ENCODE measurements around the gene SERPINB8.

Gene SERPINB8

GRCh38 chr18:64037812-64038414, 68.0 kb downstream of the SERPINB8 start:
- TF ChIP-seq, protein P1, sequence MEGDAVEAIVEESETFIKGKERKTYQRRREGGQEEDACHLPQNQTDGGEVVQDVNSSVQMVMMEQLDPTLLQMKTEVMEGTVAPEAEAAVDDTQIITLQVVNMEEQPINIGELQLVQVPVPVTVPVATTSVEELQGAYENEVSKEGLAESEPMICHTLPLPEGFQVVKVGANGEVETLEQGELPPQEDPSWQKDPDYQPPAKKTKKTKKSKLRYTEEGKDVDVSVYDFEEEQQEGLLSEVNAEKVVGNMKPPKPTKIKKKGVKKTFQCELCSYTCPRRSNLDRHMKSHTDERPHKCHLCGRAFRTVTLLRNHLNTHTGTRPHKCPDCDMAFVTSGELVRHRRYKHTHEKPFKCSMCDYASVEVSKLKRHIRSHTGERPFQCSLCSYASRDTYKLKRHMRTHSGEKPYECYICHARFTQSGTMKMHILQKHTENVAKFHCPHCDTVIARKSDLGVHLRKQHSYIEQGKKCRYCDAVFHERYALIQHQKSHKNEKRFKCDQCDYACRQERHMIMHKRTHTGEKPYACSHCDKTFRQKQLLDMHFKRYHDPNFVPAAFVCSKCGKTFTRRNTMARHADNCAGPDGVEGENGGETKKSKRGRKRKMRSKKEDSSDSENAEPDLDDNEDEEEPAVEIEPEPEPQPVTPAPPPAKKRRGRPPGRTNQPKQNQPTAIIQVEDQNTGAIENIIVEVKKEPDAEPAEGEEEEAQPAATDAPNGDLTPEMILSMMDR (IDR thresholded peaks at IDR 0.05; ENCODE audit: borderline replicate concordance, control extremely low read depth, extremely low read depth, insufficient read depth, missing control alignments), result peak; percentile 22
- peak; percentile 50 for DNase-seq (ENCODE audit: low spot score)
- in situ Hi-C loops (cut with MboI; ENCODE audit: low sequenced_read_pairs, unreplicated experiment), result loop anchor here (25.0 kb wide), 1 partner anchor 374 kb away; no protein-coding TSS in a partner anchor

Data from GM13976 (cell line).